Uterus (tissue), 4 donors: ENCODE measurements around the gene SEMA3E. TPM values are rescaled to one million over a fixed set of nuclear protein-coding genes. Genes with fewer than 3 reads are reported as not detected.
"Not testable (repeated sequence)": the region's sequence is repeated elsewhere in the genome, so short reads cannot be mapped to it uniquely, and the experiment has no call there.

Experiments
- DNase-seq, 2 donors: peaks; one replicate each; pipeline ENCODE4 v3.0.0-alpha.2; 2019 to 2020
- H3K27ac ChIP-seq, 2 donors: fragments of 200-600 bp; sonication (generic); 1 replicate in 1 of 2; 2 replicates in 1 of 2; pipeline ENCODE4 v1.5.1; 2016 to 2018
- H3K27me3 ChIP-seq, 2 donors: fragments of 200-600 bp; sonication (generic); one replicate each; pipeline ENCODE4 v1.5.1; 2018 to 2019; ENCODE audit warnings: control low read depth in 1 of 2
- H3K36me3 ChIP-seq, 2 donors: fragments of 200-600 bp; sonication (generic); one replicate each; pipeline ENCODE4 v1.5.1; 2019; ENCODE audit warnings: control low read depth in 1 of 2
- H3K4me1 ChIP-seq, 2 donors: fragments of 200-600 bp; sonication (generic); one replicate each; pipeline ENCODE4 v1.5.1; 2018 to 2019; ENCODE audit warnings: control low read depth in 1 of 2
- H3K4me3 ChIP-seq, 2 donors: fragments of 200-600 bp; sonication (generic); 1 replicate in 1 of 2; 2 replicates in 1 of 2; pipeline ENCODE4 v1.5.1; 2018 to 2019; ENCODE audit warnings: mild to moderate bottlenecking in 1 of 2
- H3K9me3 ChIP-seq, 2 donors: fragments of 200-600 bp; sonication (generic); one replicate each; pipeline ENCODE4 v1.5.1; 2019; ENCODE audit warnings: control low read depth in 1 of 2
- CTCF ChIP-seq, 4 experiments: fragments of 200-600 bp in 2 of 4; fragments of 450-650 bp in 2 of 4; sonication (generic) in 2 of 4; IDR thresholded peaks; one replicate each; pipeline ENCODE4 v1.5.1; 2016 to 2019; ENCODE audit warnings: antibody characterized with exemption in 4 of 4, mild to moderate bottlenecking in 2 of 4, moderate library complexity in 1 of 4
- POLR2A ChIP-seq, 2 donors: fragments of 450-650 bp; IDR thresholded peaks; one replicate each; pipeline ENCODE4 v1.6.1; 2016; ENCODE audit warnings: antibody characterized with exemption in 2 of 2, mild to moderate bottlenecking in 1 of 2, moderate library complexity in 1 of 2
- intact Hi-C: fragments of 100-400 bp; cut with DNase I; formaldehyde crosslinking; loops from one replicate; pipeline ENCODE4 v1.15.1; 2023; ENCODE audit warnings: low total_unique reads
- total RNA-seq, 4 donors: library from RNA; depleted of rRNA in 3 of 4; stranded (reverse); fragments of >200 nt in 3 of 4; gene quantifications; one replicate each; pipeline versions ENCODE4 v1.1.0 to v1.2.4, GENCODE V29; 2014 to 2023
- donor health status: DM: yes; HTN: yes; CAD: no.

Gene SEMA3E
- total RNA-seq, 4 donors from 2014 or later = 0.77 to 15.8 (median 2.2) TPM

GRCh38 chr7:83681200-83681778 lies 32.4 kb upstream of the SEMA3E start:
- Histone ChIP-seq H3K9me3 (no peaks in the 10 kb centered on the region), H3K27ac (no peak overlapping the region), H3K27me3 (no peaks in the 10 kb centered on the region), H3K4me3 (no peak overlapping the region), H3K36me3 (no peaks in the 10 kb centered on the region), H3K4me1 (no peaks in the 10 kb centered on the region)
- no peak for DNase-seq
- intact Hi-C loops = no loop called here
- TF ChIP-seq CTCF (IDR thresholded peaks at IDR 0.05) = no peak
- no peak for TF ChIP-seq POLR2A (IDR thresholded peaks at IDR 0.05)

GRCh38 chr7:83677180-83677866 lies 28.4 kb upstream of the SEMA3E start:
- H3K9me3 ChIP-seq = no peaks in the 10 kb centered on the region
- no peaks in the 10 kb centered on the region for H3K27me3 ChIP-seq
- intact Hi-C loops = no loop called here
- H3K27ac ChIP-seq = no peak overlapping the region
- H3K4me1 ChIP-seq = no peaks in the 10 kb centered on the region
- no peaks in the 10 kb centered on the region for H3K36me3 ChIP-seq
- no peak for DNase-seq
- no peak overlapping the region for H3K4me3 ChIP-seq
- no peak for TF ChIP-seq POLR2A (IDR thresholded peaks at IDR 0.05)
- no peak for TF ChIP-seq CTCF (IDR thresholded peaks at IDR 0.05)

- H3K36me3 ChIP-seq, H3K4me3 ChIP-seq, DNase-seq, H3K27ac ChIP-seq, intact Hi-C loops, H3K9me3 ChIP-seq, H3K27me3 ChIP-seq, H3K4me1 ChIP-seq: not testable (repeated sequence)
These were observed 24.4 kb upstream of the SEMA3E start for GRCh38 chr7:83673291-83673690.

- H3K27ac ChIP-seq = no peak overlapping the region
- no peaks in the 10 kb centered on the region for H3K4me1 ChIP-seq
- TF ChIP-seq POLR2A (IDR thresholded peaks at IDR 0.05) = no peak
- TF ChIP-seq CTCF (IDR thresholded peaks at IDR 0.05) = no peak
- intact Hi-C loops = no loop called here
- H3K27me3 ChIP-seq = no peaks in the 10 kb centered on the region
- DNase-seq = no peak
- no peaks in the 10 kb centered on the region for H3K9me3 ChIP-seq
- H3K4me3 ChIP-seq = no peak overlapping the region
- H3K36me3 ChIP-seq = no peaks in the 10 kb centered on the region
These were observed 23.2 kb upstream of the SEMA3E start for GRCh38 chr7:83672157-83672556.

GRCh38 chr7:83663131-83663530 lies 14.2 kb upstream of the SEMA3E start:
- no peaks in the 10 kb centered on the region for H3K4me1 ChIP-seq
- no peaks in the 10 kb centered on the region for H3K9me3 ChIP-seq
- intact Hi-C loops = no loop called here
- no peaks in the 10 kb centered on the region for H3K27me3 ChIP-seq
- H3K4me3 ChIP-seq = no peak overlapping the region
- no peak for DNase-seq
- TF ChIP-seq POLR2A (IDR thresholded peaks at IDR 0.05) (no peak), CTCF (IDR thresholded peaks at IDR 0.05) (no peak)
- no peak overlapping the region for H3K27ac ChIP-seq
- no peaks in the 10 kb centered on the region for H3K36me3 ChIP-seq
